ENCODE results near the gene ROPN1L.

The ROPN1L gene

DNA sequence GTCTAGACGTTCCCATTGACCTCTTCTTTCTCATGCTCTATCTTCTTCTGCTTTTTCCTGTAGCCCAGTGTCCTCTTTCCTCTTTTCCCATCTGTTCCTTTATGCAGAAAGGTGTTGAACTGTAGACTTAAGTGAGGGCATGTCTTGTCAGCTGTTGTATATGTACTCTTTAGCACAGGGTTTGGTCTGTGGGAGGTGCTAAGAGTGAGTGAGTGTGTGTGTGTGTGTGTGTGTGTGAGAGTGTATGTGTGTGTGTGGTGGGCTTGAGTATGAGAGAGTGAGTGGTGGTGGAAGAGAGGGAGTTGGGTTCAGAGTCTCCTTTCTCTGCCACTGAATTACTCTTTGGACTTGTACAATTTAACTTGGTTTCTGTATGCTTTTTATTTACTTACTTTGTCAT, 10.3 kb upstream of the ROPN1L start:
- DNase-seq, result no peak

- DNase-seq, result no peak
Measured at GRCh38 chr5:10432059-10433008, 9.3 kb upstream of the ROPN1L start.

- peak; percentile 22 for DNase-seq
Measured at GRCh38 chr5:10434392-10434791, 7.3 kb upstream of the ROPN1L start.

DNA sequence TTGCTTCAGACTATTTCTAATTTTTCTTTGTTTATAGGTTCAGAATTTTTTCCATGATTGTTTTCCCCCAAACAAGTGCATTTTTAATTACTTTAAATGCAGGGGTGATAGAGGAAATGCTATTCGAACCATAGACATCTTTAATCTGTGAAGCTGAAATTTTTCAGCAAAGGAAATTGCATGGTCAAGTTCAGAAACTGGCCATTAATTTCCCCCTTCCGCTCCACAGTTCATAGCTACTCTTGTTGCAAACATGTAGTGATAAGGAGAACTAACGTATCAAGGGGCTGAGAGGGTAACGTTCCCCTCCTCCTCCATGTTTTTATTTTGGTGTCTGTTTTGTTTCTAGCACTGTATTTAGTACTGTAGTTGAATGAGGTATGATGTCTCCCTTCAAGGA, 3.4 kb upstream of the ROPN1L start:
- no peak for DNase-seq

DNA sequence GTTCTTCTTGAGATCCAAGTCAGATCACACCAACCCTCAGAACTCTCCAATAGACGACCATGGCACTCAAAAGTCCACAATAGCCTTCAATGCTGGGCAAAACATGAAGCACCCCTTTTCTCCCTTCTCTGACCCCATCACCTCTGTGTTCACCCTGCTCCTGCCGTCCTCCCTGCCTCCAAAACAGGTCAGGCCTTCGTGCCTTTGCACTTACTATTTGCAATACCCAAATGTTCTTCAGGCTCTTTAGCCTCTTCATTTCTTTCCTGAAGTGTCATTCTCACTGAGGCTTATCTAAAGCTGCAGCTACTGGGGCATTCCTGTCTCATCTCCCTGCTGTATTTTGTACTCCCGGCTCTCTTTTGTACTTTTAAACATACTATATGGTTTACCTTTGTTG, 2.0 kb upstream of the ROPN1L start:
- no peak for DNase-seq

DNA sequence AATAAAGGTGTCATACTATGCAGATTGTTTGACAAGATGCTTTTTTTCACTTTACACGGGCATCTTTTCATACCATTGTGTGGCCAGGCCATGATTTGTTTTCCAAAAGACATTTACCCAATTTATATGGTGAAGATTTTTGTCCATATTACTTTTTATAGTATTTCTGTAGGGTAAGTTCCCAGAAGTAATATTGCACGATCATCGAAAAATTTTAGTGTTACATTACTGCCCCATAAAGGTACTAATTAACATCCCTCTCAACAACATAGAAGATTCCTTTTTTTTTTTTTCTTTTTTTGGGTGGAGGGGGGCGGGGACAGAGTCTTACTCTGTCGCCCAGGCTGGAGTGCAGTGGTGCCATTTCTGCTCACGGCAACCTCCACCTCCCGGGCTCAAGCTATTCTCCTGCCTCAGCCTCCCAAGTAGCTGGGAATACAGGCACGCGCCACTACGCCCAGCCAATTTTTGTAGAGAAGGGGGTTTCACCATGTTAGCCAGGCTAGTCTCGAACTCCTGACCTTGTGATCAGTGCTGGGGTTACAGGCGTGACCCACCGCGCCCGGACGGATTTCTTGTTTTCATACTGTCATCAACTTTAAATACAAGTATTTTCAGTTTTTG, 1.2 kb upstream of the ROPN1L start:
- DNase-seq, result no peak

DNA sequence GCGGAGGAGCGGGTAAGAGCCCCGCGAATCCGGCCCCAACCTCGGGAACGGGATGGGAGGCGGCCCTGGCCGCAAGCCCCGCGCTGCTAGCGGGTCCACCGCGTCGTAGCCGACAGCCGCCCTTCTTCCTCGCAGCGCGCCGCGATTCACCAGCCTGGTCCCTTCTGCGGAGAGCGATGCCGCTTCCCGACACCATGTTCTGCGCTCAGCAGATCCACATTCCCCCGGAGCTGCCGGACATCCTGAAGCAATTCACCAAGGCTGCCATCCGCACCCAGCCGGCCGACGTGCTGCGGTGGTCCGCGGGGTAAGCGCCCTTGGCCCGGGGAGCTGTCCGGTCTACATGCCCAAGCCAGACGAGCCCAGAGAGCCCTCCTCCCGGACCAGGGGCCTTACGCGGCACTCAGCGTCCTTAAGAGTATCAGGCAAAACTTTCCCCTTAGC, 335 bp downstream of the ROPN1L start:
- no peak for DNase-seq

DNA sequence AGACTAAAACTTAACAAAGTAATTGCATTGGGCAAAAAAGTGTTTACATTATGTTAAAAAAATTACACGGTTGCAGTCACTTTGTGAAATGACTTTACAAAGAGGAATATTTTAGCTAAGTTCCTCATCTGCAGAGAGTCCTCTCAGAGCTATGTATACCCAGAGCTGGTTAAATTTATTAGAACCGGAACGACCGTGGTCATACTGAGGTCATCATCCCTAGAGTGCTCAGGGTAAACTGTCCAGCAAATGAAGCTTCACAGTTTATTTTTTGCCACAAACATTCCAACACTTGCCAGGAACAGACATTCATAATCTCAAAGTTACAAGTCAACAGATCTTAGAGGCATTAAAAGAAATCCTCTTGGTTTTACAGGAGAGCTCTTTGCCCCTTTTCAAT, 897 bp downstream of the ROPN1L start:
- no peak for DNase-seq

DNA sequence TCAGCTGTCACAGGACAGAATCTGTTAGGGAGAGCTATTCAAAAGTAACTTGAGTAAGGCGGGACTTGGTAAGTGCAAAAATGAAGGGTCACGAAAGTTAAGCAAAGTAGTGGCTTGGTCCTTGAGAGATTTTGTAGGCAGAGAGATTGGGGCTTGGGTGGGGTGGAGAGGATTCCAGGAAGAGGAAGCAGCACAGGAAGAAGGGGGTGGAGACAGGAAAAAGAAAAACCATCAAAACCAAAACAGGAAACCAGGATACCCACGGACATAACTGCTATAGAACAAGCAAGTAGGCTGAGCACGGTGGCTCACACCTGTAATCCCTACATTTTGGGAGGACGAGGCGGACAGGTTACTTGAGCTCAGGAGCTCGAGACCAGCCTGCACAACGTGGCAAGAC, 3.7 kb downstream of the ROPN1L start:
- no peak for DNase-seq

GRCh38 chr5:10446490-10446889, 4.8 kb downstream of the ROPN1L start:
- DNase-seq, result no peak

- DNase-seq, result no peak
Measured at GRCh38 chr5:10447041-10447440, 5.4 kb downstream of the ROPN1L start.

DNA sequence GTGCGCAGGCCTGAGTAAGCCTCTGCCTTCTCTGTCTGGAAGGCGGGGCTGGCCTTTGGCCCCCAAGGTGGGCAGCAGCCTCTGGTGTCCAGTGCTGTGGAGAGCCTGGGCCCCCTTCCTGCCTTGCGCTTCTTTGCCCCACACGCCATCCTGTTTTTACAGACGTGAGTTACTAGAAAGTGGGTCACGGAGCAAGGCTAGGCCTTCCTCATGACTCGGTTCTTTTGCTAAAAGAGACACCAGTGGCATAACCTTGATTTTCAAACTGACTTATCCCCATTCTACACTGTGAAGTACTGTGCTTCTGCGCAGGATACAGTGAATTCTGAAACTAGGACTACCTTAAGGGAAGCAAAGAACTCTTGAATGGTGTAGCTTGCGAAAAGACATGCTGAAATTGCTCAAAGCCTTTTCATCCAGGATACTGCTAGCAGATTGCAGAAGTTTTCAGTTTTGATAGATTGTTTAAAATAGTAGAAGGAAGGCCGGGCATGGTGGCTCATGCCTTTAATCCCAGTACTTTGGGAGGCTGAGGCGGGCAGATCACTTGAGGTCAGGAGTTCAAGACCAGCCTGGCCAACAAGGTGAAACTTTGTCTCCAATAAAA, 7.2 kb downstream of the ROPN1L start:
- no peak for DNase-seq

- DNase-seq, result no peak
Measured at GRCh38 chr5:10451137-10451824, 9.6 kb downstream of the ROPN1L start.

GRCh38 chr5:10452768-10453331, 11.2 kb downstream of the ROPN1L start:
- peak; percentile 86 for DNase-seq

- DNase-seq, result peak; percentile 36
Measured at GRCh38 chr5:10453545-10453944, 11.9 kb downstream of the ROPN1L start.

GRCh38 chr5:10454591-10455276, 13.1 kb downstream of the ROPN1L start:
- DNase-seq, result peak; percentile 63

DNA sequence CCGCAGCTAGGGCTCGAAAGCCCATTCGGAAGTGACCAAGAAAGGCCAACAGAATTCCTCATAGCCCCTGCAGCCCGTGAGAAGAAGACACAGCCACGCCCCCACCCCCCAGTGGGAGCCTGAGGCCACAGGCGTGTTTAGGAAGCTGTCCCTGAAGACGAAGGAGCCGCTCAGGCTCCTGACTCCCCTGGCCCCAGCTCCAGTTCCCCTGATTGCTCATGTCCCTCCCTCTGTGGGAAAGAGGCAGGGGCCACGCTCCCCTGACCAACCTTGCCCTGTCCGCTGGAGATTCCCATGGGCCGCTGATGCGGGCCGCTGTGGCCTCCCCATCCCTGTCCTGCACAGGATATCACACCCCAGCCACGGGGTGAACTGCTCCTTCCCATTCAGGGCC, 13.6 kb downstream of the ROPN1L start:
- no peak for DNase-seq

DNA sequence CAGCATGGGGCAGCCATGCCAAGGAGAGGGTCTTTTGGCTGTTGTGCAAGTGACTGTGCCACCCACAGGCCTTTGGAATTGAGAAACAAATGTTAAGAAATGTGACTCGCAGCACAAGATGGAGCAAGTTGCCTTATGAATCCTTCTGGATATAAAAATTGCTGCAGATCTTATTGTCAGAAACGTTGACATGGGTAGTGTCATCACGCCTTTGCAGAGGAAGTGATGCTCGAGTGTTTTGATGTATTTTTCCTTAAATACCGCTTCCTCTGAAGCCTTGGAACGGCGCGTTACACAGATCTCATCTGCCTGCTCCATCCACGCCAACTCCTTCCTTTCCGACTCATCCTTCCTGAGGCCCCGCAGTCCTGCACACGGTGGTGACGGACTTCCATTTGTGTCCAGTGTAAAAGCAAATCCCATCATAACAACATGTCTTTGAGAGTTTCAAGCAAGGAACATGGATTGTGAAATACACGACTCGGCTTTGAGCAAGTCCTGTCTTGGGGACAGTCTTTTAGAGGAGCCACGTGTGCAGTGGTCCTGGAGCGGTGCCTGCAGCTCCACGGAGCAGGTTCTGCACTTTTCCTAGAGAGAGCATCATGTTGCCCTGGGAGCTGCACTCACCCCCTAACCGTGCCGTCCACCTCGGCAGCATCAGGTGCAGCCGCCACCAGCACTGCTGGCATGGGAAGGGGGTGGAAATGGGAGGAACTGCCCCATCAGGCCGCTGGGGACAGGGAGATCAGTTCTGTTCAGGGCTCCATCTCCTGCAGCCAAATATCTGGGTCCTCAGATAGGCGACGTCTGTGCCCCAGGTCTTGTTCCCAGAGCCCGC, 15.1 kb downstream of the ROPN1L start:
- peak; percentile 45 for DNase-seq

- no peak for DNase-seq
Measured at GRCh38 chr5:10457682-10458574, 16.2 kb downstream of the ROPN1L start.
